Activated CD8-positive, alpha-beta memory T cell treated with anti-CD3 and anti-CD28 coated beads, Interleukin-2, amount 50 U/mL, for 1 hour (primary cell): Measurements from ENCODE around the gene ATRNL1.

ENCODE experiments used
- DNase-seq: peaks from one replicate; pipeline ENCODE4 v3.0.0-alpha.2; 2020; ENCODE audit errors: extremely low read depth

ATRNL1 gene

GRCh38 chr10:115895166-115895565, 802.0 kb downstream of the ATRNL1 start:
- DNase-seq, result no peak

DNA sequence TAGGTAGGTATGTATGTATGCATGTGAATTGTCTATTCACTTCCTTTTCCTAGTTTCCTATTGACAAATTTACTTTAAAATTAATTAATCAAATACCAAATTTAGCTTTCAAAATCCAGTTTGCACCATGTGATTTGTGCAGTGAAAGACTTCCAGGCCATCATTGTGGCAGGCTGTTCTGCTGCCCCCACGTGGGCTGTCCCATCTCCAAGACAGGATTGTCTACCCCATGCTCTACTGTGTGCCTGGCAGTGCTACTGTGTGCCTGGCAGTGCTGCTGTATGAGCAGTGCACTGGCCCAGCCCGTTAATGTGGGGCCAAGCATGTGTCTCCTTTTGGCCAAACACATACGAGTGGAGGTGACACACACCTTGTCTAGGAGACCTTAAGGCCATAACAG, 805.1 kb downstream of the ATRNL1 start:
- DNase-seq, result no peak

- DNase-seq, result no peak
Observed at GRCh38 chr10:115902596-115902995, 809.4 kb downstream of the ATRNL1 start.

DNA sequence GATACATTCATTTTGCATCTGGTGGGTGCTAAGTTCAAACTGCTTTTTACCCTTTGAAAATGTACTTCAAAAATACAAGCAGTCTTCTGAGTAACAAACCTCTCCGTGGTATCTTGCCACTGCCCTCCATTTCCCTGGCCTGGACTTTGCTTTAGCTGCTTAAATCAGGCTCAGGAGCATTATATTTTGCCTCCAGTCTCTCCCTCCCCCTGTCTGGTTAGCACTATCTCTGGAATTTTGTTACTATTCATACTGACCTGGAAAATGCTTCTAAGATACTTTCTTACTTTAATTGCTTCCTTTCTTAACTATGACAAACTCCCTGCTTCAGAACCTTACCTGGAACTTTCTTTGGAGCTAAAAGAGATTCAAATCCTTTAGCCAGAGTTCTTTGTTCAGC, 810.0 kb downstream of the ATRNL1 start:
- no peak for DNase-seq

DNA sequence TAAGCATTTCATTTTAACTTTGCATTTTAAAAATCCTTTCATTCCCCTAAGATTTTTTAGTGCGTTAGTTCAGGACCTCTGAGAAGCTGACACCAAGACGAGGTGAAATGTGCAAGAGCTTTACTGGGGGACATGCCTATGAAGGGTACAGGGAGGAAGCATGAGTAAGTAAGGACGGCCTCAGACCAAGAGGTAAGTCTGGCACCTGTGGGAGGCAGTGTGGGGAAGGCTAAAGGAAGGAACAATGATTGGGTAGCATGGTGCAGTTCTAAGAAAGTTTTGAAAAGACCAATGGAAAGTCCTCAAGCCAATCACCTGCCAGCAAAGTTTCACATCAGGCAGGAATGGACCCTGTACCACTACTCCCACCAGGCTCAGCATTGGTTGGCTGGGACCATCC, 810.7 kb downstream of the ATRNL1 start:
- no peak for DNase-seq

- no peak for DNase-seq
Observed at GRCh38 chr10:115909037-115909436, 815.9 kb downstream of the ATRNL1 start.

- DNase-seq, result no peak
Observed at GRCh38 chr10:115909962-115910731, 817.0 kb downstream of the ATRNL1 start.

- DNase-seq, result no peak
Observed at GRCh38 chr10:115914475-115914874, 821.3 kb downstream of the ATRNL1 start.

DNA sequence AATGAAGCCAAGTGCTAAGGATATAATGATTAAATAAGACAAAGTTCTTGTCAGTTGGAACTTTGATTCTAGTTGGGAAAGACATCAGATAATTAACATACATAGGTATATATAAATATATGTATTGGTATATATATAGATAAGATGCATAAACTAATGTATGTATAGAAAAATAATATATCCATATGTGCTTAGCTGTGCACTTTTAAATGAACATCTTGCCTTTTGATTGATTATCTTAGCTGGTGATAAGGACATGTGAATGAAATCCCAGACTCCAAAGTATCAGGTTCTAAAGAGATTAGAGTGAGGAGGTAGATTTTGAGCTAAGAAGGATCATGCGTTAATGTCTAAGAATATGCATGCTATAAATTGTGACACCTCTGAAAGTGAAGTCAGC, 822.3 kb downstream of the ATRNL1 start:
- DNase-seq, result no peak

DNA sequence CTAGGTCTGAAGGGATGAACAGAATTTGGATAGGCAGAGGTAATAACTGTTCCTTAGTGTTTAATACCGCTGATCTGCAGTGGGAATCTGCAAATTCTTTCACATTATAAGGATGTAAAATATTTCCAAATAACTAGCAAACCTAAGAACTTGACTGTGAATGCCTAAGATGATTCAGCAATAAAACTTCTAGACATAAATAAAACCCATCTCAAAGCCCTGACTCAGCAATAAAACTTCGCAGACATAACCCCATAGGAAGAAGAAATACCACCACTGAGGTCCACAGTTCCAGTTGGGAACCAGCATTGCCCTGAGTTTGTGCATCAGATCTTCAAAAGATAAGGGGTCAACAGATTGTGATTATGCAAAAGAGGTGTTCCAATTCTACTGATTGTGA, 825.6 kb downstream of the ATRNL1 start:
- no peak for DNase-seq

GRCh38 chr10:115921795-115922194, 828.6 kb downstream of the ATRNL1 start:
- DNase-seq, result no peak

- DNase-seq, result no peak
Observed at GRCh38 chr10:115931309-115931708, 838.1 kb downstream of the ATRNL1 start.

- no peak for DNase-seq
Observed at GRCh38 chr10:115932099-115932498, 838.9 kb downstream of the ATRNL1 start.

DNA sequence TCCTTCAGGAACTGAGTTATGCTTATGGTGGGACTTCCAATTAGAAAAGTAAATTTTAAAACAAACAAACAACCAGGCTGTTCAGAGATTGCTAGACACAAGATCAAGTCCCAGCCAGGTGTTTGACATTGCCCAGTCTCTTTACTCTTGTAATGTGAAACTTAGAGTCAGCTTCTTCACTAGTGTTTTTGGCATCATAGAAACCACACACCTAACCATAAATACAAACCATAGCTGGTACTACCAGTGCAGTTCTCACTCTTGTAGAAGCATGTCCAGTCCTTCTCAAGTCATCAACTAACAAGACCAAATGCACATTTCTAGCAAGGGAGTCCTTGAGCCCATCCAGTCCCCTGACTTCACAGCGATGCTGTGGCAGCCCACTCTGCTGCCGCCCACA, 839.9 kb downstream of the ATRNL1 start:
- no peak for DNase-seq

- no peak for DNase-seq
Observed at GRCh38 chr10:115935731-115936130, 842.6 kb downstream of the ATRNL1 start.

- no peak for DNase-seq
Observed at GRCh38 chr10:115936926-115937767, 844.0 kb downstream of the ATRNL1 start.

- no peak for DNase-seq
Observed at GRCh38 chr10:115937768-115938056, 844.5 kb downstream of the ATRNL1 start.

DNA sequence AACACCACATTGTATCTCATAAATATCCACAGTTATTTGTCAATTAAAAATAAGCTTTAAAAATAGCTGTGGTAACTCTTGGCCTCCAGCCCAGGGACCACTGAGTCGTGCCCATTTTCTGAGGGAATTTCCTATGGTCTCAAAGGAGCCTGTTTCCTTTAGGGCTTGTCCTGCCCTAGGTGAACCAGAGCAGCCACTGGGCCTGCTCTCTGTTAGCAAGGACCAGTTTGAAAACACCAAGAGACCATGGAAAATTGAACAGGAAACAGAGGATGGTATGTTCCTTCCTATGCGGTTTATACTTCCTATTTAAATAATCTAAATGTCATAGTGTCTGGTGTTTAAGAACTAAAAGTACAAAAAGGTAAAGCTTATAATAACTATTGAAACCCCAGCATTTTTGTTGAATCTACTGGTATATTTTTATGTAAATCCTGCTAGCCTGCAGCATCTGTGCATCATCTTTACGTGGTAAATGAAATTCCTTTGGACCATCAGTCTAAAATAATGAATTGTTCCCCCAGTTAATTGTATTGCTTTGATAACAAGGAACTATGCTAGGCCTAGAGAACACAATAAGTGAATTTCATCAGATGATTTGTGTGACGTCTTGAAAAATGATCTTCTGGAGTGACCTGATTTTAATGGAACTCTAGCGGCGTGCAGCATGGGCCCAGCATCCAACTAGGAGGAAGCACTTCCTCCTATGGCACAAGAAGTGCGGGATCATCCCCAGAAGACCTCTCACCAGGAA, 846.1 kb downstream of the ATRNL1 start:
- no peak for DNase-seq

DNA sequence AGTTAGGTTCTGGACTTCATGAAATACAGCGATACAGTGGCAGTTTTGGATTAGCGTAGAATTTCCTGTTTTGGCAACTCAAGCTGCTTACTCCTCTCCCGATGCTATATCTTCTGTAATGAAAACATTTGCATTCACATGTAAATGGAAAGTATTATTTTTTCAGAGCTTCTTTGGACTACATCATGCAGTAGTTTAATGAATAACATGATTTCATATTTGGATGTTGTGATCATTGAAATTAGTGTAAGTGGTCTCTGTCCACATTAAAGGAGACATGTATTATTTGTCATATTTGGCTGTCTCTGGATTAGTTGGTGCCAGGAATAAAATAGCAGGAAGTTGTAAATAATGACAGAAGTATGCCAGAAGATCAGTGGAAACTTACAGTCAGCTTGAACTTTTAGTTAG, 848.2 kb downstream of the ATRNL1 start:
- no peak for DNase-seq

GRCh38 chr10:115942101-115942500, 848.9 kb downstream of the ATRNL1 start:
- no peak for DNase-seq

DNA sequence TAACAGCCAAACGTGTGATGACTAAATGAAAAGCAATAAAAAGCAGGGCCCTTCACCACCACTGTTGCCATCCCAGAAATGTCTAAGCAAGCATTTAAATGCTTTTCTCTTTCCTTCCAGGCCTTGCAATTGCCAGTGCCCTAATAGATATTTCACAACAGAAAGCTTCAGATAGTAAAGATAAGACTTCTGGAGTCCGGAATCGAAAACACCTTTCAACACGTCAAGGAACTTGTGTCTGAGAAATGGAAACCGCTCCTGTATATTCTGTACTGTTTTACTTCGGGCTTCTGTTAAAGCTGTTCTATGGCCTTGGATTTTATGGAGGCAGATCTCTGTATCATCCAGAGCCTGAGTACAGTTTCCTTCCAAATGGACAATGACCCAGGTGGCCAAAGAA, 851.4 kb downstream of the ATRNL1 start:
- no peak for DNase-seq

- DNase-seq, result no peak
Observed at GRCh38 chr10:115945701-115946445, 852.7 kb downstream of the ATRNL1 start.
